ENCODE data around the gene MRPL28.
"Not testable (repeated sequence)": the region's sequence is repeated elsewhere in the genome, so short reads cannot be mapped to it uniquely, and the experiment has no call there.

Gene MRPL28

GRCh38 chr16:347203-347602 lies 23.1 kb downstream of the MRPL28 start:
- DNase-seq (ENCODE audit: extremely low spot score) = no peak
- ChIA-PET CTCF (interaction anchor here (3.8 kb wide), 1 partner anchor 240 kb away, joined by 10 read pairs; no protein-coding TSS in a partner anchor), POLR2A (interaction anchor here (0.8 kb wide), 1 partner anchor 34 kb away, joined by 3 read pairs; no protein-coding TSS in a partner anchor)
- no peak for TF ChIP-seq CTCF (IDR thresholded peaks at IDR 0.05; ENCODE audit: control extremely low read depth, extremely low read depth, low read depth, missing control alignments)

- ChIA-PET POLR2A (interaction anchor here (0.8 kb wide), 1 partner anchor 33 kb away, joined by 3 read pairs; no protein-coding TSS in a partner anchor), CTCF (interaction anchor here (1.5 to 1.9 kb wide), 2 partner anchors 10 to 240 kb away, joined by 3 to 5 read pairs; no protein-coding TSS in a partner anchor)
- no peak for TF ChIP-seq CTCF (IDR thresholded peaks at IDR 0.05; ENCODE audit: control extremely low read depth, extremely low read depth, low read depth, missing control alignments)
- no peak for DNase-seq (ENCODE audit: extremely low spot score)
Observed at GRCh38 chr16:346587-346986, 23.8 kb downstream of the MRPL28 start.

DNA sequence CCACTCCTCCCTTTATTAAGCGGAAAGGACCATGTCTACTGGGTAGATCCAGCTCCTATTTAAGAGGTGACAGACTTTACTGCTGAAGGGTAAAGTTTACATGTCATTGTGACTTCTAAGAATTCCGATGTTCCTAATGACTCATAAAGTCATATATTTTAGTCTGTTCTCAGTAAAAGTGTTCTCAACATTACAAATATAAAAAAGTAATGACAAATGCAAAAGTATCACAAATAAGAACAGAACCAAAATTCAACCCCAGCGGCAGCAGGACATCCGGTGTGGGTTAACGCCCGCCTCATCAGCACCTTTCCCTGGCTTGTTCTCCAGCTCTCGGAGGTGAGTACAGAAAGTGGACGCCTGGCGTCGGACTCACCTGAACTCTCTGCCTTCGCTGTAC lies 24.6 kb downstream of the MRPL28 start:
- TF ChIP-seq CTCF (IDR thresholded peaks at IDR 0.05; ENCODE audit: control extremely low read depth, extremely low read depth, low read depth, missing control alignments) = no peak
- ChIA-PET POLR2A (no interaction called here), CTCF (interaction anchor here (1.5 to 1.9 kb wide), 3 partner anchors 10 to 239 kb away, joined by 3 to 5 read pairs (median 5); no protein-coding TSS in a partner anchor)
- no peak for DNase-seq (ENCODE audit: extremely low spot score)

- TF ChIP-seq CTCF (IDR thresholded peaks at IDR 0.05; ENCODE audit: control extremely low read depth, extremely low read depth, low read depth, missing control alignments) = no peak
- ChIA-PET POLR2A (no interaction called here), CTCF (interaction anchor here (1.5 kb wide), 2 partner anchors 9 to 20 kb away, joined by 3 to 6 read pairs; no protein-coding TSS in a partner anchor)
- no peak for DNase-seq (ENCODE audit: extremely low spot score)
Observed at GRCh38 chr16:342455-343213, 27.7 kb downstream of the MRPL28 start.

DNA sequence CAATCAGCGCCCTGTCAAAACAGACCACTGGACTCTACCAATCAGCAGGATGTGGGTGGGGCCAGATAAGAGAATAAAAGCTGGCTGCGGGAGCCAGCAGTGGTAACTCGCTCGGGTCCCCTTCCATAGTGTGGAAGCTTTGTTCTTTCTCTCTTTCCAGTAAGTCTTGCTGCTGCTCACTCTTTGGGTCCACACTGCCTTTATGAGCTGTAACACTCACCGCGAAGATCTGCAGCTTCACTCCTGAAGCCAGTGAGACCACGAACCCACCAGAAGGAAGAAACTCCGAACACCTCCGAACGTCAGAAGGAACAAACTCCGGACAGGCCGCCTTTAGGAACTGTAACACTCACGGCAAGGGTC lies 28.4 kb downstream of the MRPL28 start:
- CTCF ChIA-PET = interaction anchor here (0.8 to 1.7 kb wide), 2 partner anchors 8 to 20 kb away, joined by 3 to 4 read pairs; no protein-coding TSS in a partner anchor
- DNase-seq (ENCODE audit: extremely low spot score); POLR2A ChIA-PET: not testable (repeated sequence)

GRCh38 chr16:341095-341973 lies 29.0 kb downstream of the MRPL28 start:
- POLR2A ChIA-PET; DNase-seq (ENCODE audit: extremely low spot score): not testable (repeated sequence)
- CTCF ChIA-PET = interaction anchor here (0.8 to 1.7 kb wide), 3 partner anchors 9 to 245 kb away, joined by 3 to 4 read pairs (median 3); no protein-coding TSS in a partner anchor

GRCh38 chr16:340370-341091 lies 29.8 kb downstream of the MRPL28 start:
- no peak for TF ChIP-seq CTCF (IDR thresholded peaks at IDR 0.05; ENCODE audit: control extremely low read depth, extremely low read depth, low read depth, missing control alignments)
- CTCF ChIA-PET = interaction anchor here (1.0 to 1.7 kb wide), 2 partner anchors 19 to 244 kb away, joined by 3 to 4 read pairs; no protein-coding TSS in a partner anchor
- POLR2A ChIA-PET = no interaction called here
- DNase-seq (ENCODE audit: extremely low spot score) = no peak

All from GM10248 (cell line).